Glutamatergic neuron (in vitro differentiated cells): ENCODE data around the gene ZBTB16. TPM values are rescaled to one million over a fixed set of nuclear protein-coding genes. Genes with fewer than 3 reads are reported as not detected.

Experiments used
- DNase-seq: peaks from one replicate; pipeline ENCODE4 v3.0.0; 2022
- H3K27ac Mint-ChIP-seq: one replicate; pipeline ENCODE4 v1.8.0; 2020; ENCODE audit warnings: mild to moderate bottlenecking, mixed read lengths, inconsistent platforms; ENCODE audit not compliant: unreplicated experiment
- H3K27me3 Mint-ChIP-seq: one replicate; pipeline ENCODE4 v1.8.0; 2020; ENCODE audit warnings: mild to moderate bottlenecking, moderate library complexity, mixed read lengths, inconsistent platforms; ENCODE audit not compliant: unreplicated experiment
- H3K36me3 Mint-ChIP-seq: one replicate; pipeline ENCODE4 v1.8.0; 2020; ENCODE audit warnings: mild to moderate bottlenecking, mixed read lengths, inconsistent platforms; ENCODE audit not compliant: unreplicated experiment
- H3K4me1 Mint-ChIP-seq: one replicate; pipeline ENCODE4 v1.8.0; 2020; ENCODE audit warnings: mild to moderate bottlenecking, low read depth, mixed read lengths, inconsistent platforms; ENCODE audit not compliant: unreplicated experiment
- H3K4me3 Mint-ChIP-seq: one replicate; pipeline ENCODE4 v1.8.0; 2020; ENCODE audit warnings: mild to moderate bottlenecking, mixed read lengths, inconsistent platforms; ENCODE audit not compliant: unreplicated experiment
- H3K9me3 Mint-ChIP-seq: one replicate; pipeline ENCODE4 v1.8.0; 2020; ENCODE audit warnings: mild to moderate bottlenecking, moderate library complexity, mixed read lengths, inconsistent platforms; ENCODE audit not compliant: unreplicated experiment
- CTCF ChIP-seq: fragments of 200-600 bp; sonication (generic); IDR thresholded peaks from one replicate; pipeline ENCODE4 v1.5.0; 2021; ENCODE audit not compliant: partially characterized antibody, unreplicated experiment
- total RNA-seq: library from RNA; stranded (reverse); fragmentation: NEBNext Ultra II Directional; extraction: Animal tissue kit (Norgen Biotek cat#: 25700); gene quantifications from one replicate; pipeline ENCODE4 v1.2.1, GENCODE V29; 2021; ENCODE audit not compliant: unreplicated experiment

ZBTB16 gene
- total RNA-seq, 1 donor from 2014 or later: 9.0 TPM

GRCh38 chr11:114179234-114179941, 119.9 kb downstream of the ZBTB16 start:
- no peak for DNase-seq
- H3K27ac Mint-ChIP-seq: no peak overlapping the region
- peaks cover 12% of the 10 kb centered on the region for H3K9me3 Mint-ChIP-seq
- no peak for TF ChIP-seq CTCF
- H3K27me3 Mint-ChIP-seq: peaks cover 7% of the 10 kb centered on the region
- no peaks in the 10 kb centered on the region for H3K36me3 Mint-ChIP-seq
- H3K4me3 Mint-ChIP-seq: no peak overlapping the region
- H3K4me1 Mint-ChIP-seq: peaks cover 25% of the 10 kb centered on the region

GRCh38 chr11:114180301-114181055, 121.0 kb downstream of the ZBTB16 start:
- Mint-ChIP-seq H3K9me3 (peaks cover 16% of the 10 kb centered on the region), H3K27ac (no peak overlapping the region), H3K4me1 (peaks cover 25% of the 10 kb centered on the region), H3K4me3 (no peak overlapping the region), H3K27me3 (peaks cover 10% of the 10 kb centered on the region), H3K36me3 (no peaks in the 10 kb centered on the region)
- no peak for TF ChIP-seq CTCF
- DNase-seq: no peak

- no peaks in the 10 kb centered on the region for H3K36me3 Mint-ChIP-seq
- no peak overlapping the region for H3K27ac Mint-ChIP-seq
- DNase-seq: no peak
- peaks cover 12% of the 10 kb centered on the region for H3K27me3 Mint-ChIP-seq
- no peak for TF ChIP-seq CTCF
- peaks cover 25% of the 10 kb centered on the region for H3K4me1 Mint-ChIP-seq
- H3K9me3 Mint-ChIP-seq: peaks cover 21% of the 10 kb centered on the region
- no peak overlapping the region for H3K4me3 Mint-ChIP-seq
Measured at GRCh38 chr11:114181195-114181594, 121.7 kb downstream of the ZBTB16 start.

GRCh38 chr11:114181752-114182151, 122.2 kb downstream of the ZBTB16 start:
- Mint-ChIP-seq H3K27me3 (peaks cover 12% of the 10 kb centered on the region), H3K27ac (no peak overlapping the region)

More at GRCh38 chr11:114181752-114182151, 122.2 kb downstream of the ZBTB16 start:
- Mint-ChIP-seq H3K36me3 (no peaks in the 10 kb centered on the region), H3K4me3 (no peak overlapping the region), H3K4me1 (peaks cover 25% of the 10 kb centered on the region), H3K9me3 (peaks cover 21% of the 10 kb centered on the region)
- TF ChIP-seq CTCF: no peak
- no peak for DNase-seq
